GM21576 (cell line): ENCODE results near the gene LGALS3BP.

Source experiments
- ATAC-seq: cut with Tn5 transposase; IDR thresholded peaks from one replicate; pipeline ENCODE4 v1.9.1; 2021; ENCODE audit warnings: mild to moderate bottlenecking, moderate library complexity; ENCODE audit not compliant: unreplicated experiment

LGALS3BP gene

GRCh38 chr17:78985395-78985794, 5.7 kb upstream of the LGALS3BP start:
- no peak for ATAC-seq

- no peak for ATAC-seq
Observed at GRCh38 chr17:78981010-78981888, 1.5 kb upstream of the LGALS3BP start.

GRCh38 chr17:78980624-78980972, 875 bp upstream of the LGALS3BP start:
- no peak for ATAC-seq

- no peak for ATAC-seq
Observed at GRCh38 chr17:78977997-78978973, 1.4 kb downstream of the LGALS3BP start.

- ATAC-seq = no peak
Observed at GRCh38 chr17:78977681-78977943, 2.1 kb downstream of the LGALS3BP start.

GRCh38 chr17:78976907-78977680, 2.6 kb downstream of the LGALS3BP start:
- no peak for ATAC-seq

GRCh38 chr17:78974635-78975591, 4.8 kb downstream of the LGALS3BP start:
- ATAC-seq = no peak

GRCh38 chr17:78973792-78974520, 5.8 kb downstream of the LGALS3BP start:
- ATAC-seq = no peak

- ATAC-seq = no peak
Observed at GRCh38 chr17:78973196-78973595, 6.5 kb downstream of the LGALS3BP start.

GRCh38 chr17:78972507-78973105, 7.1 kb downstream of the LGALS3BP start:
- no peak for ATAC-seq

GRCh38 chr17:78971756-78972506, 7.8 kb downstream of the LGALS3BP start:
- no peak for ATAC-seq

- no peak for ATAC-seq
Observed at GRCh38 chr17:78970834-78971755, 8.6 kb downstream of the LGALS3BP start.

- no peak for ATAC-seq
Observed at GRCh38 chr17:78969865-78970264, 9.9 kb downstream of the LGALS3BP start.

GRCh38 chr17:78967782-78968362, 11.9 kb downstream of the LGALS3BP start:
- ATAC-seq = no peak

- no peak for ATAC-seq
Observed at GRCh38 chr17:78966910-78967600, 12.7 kb downstream of the LGALS3BP start.

GRCh38 chr17:78966123-78966813, 13.5 kb downstream of the LGALS3BP start:
- ATAC-seq = no peak
